Uterus (tissue), 2 donors: ENCODE measurements around the gene C16orf86.

ENCODE experiments used
- CTCF ChIP-seq, 4 experiments: fragments of 200-600 bp in 2 of 4; fragments of 450-650 bp in 2 of 4; sonication (generic) in 2 of 4; IDR thresholded peaks; one replicate each; pipeline ENCODE4 v1.5.1; 2016 to 2019; ENCODE audit warnings: antibody characterized with exemption in 4 of 4, mild to moderate bottlenecking in 2 of 4, moderate library complexity in 1 of 4
- POLR2A ChIP-seq, 2 donors: fragments of 450-650 bp; IDR thresholded peaks; one replicate each; pipeline ENCODE4 v1.6.1; 2016; ENCODE audit warnings: antibody characterized with exemption in 2 of 2, mild to moderate bottlenecking in 1 of 2, moderate library complexity in 1 of 2

- TF ChIP-seq POLR2A (IDR thresholded peaks at IDR 0.05) (no peak), CTCF (IDR thresholded peaks at IDR 0.05) (no peak)
Measured at GRCh38 chr16:67703626-67704025, 37.0 kb downstream of the C16orf86 start.
